Measurements from ENCODE around the gene SOD2. TPM values are rescaled to one million over a fixed set of nuclear protein-coding genes. Genes with fewer than 3 reads are reported as not detected.
"Not testable (repeated sequence)": the region's sequence is repeated elsewhere in the genome, so short reads cannot be mapped to it uniquely, and the experiment has no call there.

The SOD2 gene
- polyA plus RNA-seq, 1 donor: 126 TPM

DNA sequence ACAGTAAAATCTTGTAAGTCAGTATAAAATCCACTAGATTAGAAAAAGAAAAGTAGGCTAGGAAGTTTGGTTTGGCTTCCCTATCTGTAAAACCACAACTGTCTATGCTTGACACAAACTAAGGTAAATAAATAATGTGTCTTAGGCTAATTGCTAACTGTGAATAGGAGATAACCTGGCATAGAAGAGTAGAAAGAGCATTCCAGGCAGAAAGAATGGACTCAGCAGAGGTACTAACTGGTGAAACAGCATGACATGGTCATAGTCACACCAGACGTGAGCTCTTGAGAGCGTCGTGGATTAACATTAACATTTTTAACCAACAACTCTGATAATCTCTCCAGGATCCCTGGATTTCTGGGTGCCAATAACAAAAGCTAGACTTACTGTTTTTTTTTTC is 25.6 kb upstream of the SOD2 start:
- H3K27me3 ChIP-seq (ENCODE audit: control insufficient read depth, insufficient read depth, low read length): no peaks in the 10 kb centered on the region
- no CpG with 5 or more reads among the region's 3 CpGs for WGBS (ENCODE audit: insufficient coverage, low lambda C conversion rate)
- no peaks in the 10 kb centered on the region for H3K4me1 ChIP-seq (ENCODE audit: control insufficient read depth, insufficient read depth, low read length)
- DNase-seq: no peak
- no peaks in the 10 kb centered on the region for H3K9me3 ChIP-seq (ENCODE audit: control insufficient read depth, low read depth, low read length)
- H3K36me3 ChIP-seq (ENCODE audit: control insufficient read depth, insufficient read depth, low read length): no peaks in the 10 kb centered on the region
- H3K4me3 ChIP-seq (ENCODE audit: low read length): no peak overlapping the region
- H3K27ac ChIP-seq (ENCODE audit: low read length): no peak overlapping the region

DNA sequence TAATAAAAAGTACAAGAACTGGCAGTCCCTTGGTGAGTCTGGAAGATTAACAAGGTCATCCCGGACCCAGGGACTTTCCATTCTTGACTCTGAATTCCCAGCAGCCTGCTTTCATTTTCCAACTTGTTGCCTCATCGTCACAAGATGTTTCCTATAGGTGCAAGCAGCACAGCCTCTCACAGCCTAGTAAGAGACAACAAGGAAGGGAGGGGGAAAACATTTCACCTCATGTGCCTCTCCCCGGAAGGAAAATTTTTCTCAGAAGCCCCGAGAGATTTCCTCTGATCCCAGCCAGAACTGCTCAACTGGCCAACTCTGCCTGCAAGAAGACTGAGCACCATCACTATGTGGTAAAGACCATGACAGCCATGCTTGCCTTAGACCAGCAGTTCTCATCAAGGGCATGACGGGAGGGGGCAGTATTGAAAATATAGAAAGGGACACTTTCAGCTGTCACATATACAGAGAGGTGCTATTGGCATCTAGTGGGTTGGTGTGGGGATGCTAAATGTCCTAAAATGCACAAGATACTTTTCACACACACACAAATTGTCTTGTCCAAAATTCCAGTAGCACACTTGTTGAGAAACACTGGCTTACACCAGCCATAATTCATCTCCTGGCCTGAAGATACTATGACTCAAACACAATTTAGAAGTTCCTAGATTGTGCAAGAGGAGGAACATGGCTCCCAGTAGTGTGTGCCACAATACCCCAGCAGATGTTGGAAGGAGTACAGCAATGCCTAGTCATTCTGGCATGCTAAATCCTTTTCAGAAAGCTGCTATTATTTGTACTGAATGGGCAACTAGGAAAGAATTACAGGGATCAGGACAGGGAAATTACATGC is 23.4 kb upstream of the SOD2 start:
- H3K27me3 ChIP-seq (ENCODE audit: control insufficient read depth, insufficient read depth, low read length): no peaks in the 10 kb centered on the region
- DNase-seq: peak in 1 of 2 donors; percentile 67
- H3K4me1 ChIP-seq (ENCODE audit: control insufficient read depth, insufficient read depth, low read length): no peaks in the 10 kb centered on the region
- no CpG with 5 or more reads among the region's 5 CpGs for WGBS (ENCODE audit: insufficient coverage, low lambda C conversion rate)
- H3K9me3 ChIP-seq (ENCODE audit: control insufficient read depth, low read depth, low read length): no peaks in the 10 kb centered on the region
- H3K36me3 ChIP-seq (ENCODE audit: control insufficient read depth, insufficient read depth, low read length): no peaks in the 10 kb centered on the region
- H3K4me3 ChIP-seq (ENCODE audit: low read length): no peak overlapping the region
- H3K27ac ChIP-seq (ENCODE audit: low read length): peak overlapping the region; percentile 9

DNA sequence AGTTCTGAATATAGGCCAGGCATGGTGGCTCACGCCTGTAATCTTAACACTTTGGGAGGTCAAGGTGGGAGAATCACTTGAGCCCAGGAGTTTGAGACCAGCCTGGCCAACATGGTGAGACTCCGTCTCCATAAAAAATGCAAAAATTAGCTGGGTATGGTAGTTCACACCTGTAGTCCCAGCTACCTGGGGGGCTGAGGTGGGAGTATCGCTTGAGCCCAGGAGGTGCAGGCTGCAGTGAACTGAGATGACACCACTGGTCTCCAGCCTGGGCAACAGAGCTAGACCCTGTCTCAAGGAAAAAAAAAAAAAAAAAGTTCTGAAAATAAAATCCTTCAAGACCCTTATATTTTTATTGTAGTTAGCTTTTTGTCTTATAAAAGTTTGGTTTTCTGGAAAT is 22.6 kb upstream of the SOD2 start:
- H3K36me3 ChIP-seq (ENCODE audit: control insufficient read depth, insufficient read depth, low read length): no peaks in the 10 kb centered on the region
- H3K9me3 ChIP-seq (ENCODE audit: control insufficient read depth, low read depth, low read length): peaks cover 1% of the 10 kb centered on the region
- no CpG with 5 or more reads among the region's 3 CpGs for WGBS (ENCODE audit: insufficient coverage, low lambda C conversion rate)

DNA sequence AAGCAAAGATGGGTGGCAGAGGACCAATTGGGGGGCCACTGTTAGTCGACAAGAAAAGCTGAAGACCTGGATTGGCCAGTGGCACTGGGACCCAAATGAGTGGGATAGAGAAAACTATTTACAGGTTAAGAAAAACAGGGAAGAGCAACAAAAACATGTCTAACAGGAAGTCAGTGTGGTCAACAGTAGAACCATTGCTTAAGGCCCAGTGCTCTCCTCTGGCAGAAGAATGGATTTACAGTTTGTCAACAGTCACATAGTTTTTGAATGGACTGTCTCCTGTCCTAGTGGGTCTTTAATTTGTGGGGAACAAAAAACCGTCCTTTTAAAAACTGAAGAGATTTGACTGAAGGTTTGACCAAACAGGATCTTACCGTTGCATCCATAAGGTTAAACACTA is 22.1 kb upstream of the SOD2 start:
- Histone ChIP-seq H3K9me3 (ENCODE audit: control insufficient read depth, low read depth, low read length) (peaks cover 4% of the 10 kb centered on the region), H3K4me1 (ENCODE audit: control insufficient read depth, insufficient read depth, low read length) (no peaks in the 10 kb centered on the region)

More for the DNA sequence above, 22.6 kb upstream of the SOD2 start:
- Histone ChIP-seq H3K27ac (ENCODE audit: low read length) (no peak overlapping the region), H3K4me3 (ENCODE audit: low read length) (no peak overlapping the region), H3K27me3 (ENCODE audit: control insufficient read depth, insufficient read depth, low read length) (no peaks in the 10 kb centered on the region), H3K4me1 (ENCODE audit: control insufficient read depth, insufficient read depth, low read length) (no peaks in the 10 kb centered on the region)
- no peak for DNase-seq

DNA sequence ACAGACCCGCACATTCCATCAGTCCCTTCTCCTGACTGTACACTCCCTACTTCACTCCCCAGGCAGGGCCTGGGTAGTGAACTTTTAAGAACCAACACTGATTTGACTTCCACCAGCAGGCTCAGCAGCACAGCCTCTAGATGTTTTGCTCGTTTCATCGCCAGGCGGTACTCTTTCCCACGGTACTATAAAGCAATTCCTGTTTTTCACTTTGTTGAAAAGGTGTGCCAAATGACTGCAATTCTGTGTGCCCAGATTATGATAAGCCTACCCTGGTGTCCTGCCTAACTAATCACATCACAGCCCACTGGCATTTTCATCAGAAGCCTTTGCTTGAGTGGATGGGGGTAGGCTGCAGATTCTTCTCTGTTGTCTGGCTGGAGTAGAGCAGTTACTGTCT is 21.4 kb upstream of the SOD2 start:
- Histone ChIP-seq H3K4me3 (ENCODE audit: low read length) (no peak overlapping the region), H3K9me3 (ENCODE audit: control insufficient read depth, low read depth, low read length) (peaks cover 4% of the 10 kb centered on the region), H3K4me1 (ENCODE audit: control insufficient read depth, insufficient read depth, low read length) (no peaks in the 10 kb centered on the region), H3K27me3 (ENCODE audit: control insufficient read depth, insufficient read depth, low read length) (no peaks in the 10 kb centered on the region), H3K27ac (ENCODE audit: low read length) (no peak overlapping the region), H3K36me3 (ENCODE audit: control insufficient read depth, insufficient read depth, low read length) (no peaks in the 10 kb centered on the region)
- no peak for DNase-seq
- no CpG with 5 or more reads among the region's 5 CpGs for WGBS (ENCODE audit: insufficient coverage, low lambda C conversion rate)

More for the DNA sequence above, 22.1 kb upstream of the SOD2 start:
- Histone ChIP-seq H3K4me3 (ENCODE audit: low read length) (no peak overlapping the region), H3K27ac (ENCODE audit: low read length) (no peak overlapping the region), H3K36me3 (ENCODE audit: control insufficient read depth, insufficient read depth, low read length) (no peaks in the 10 kb centered on the region), H3K27me3 (ENCODE audit: control insufficient read depth, insufficient read depth, low read length) (no peaks in the 10 kb centered on the region)
- 60% methylated on average over 1 of the region's 3 CpGs for WGBS (ENCODE audit: insufficient coverage, low lambda C conversion rate)
- no peak for DNase-seq

DNA sequence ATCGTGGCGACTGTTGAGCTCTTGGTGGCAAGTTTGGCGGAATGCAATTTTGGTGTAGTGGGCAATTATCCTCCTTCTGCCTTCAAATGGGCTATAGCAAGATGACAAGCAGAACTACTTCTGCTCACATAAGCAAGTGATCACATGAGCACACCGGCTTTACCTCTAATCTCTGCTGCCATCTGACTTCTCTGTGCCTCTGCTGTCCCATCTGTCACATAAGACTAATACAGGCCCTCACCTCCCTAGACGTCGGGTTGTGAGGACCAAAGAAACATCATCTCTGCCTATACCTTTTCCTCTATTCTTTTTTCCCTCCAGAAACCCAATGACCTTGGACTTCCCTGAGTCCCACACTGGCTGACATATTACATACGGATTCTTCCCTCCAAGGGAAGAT is 20.9 kb upstream of the SOD2 start:
- no peaks in the 10 kb centered on the region for H3K27me3 ChIP-seq (ENCODE audit: control insufficient read depth, insufficient read depth, low read length)
- peaks cover 4% of the 10 kb centered on the region for H3K9me3 ChIP-seq (ENCODE audit: control insufficient read depth, low read depth, low read length)
- H3K36me3 ChIP-seq (ENCODE audit: control insufficient read depth, insufficient read depth, low read length): no peaks in the 10 kb centered on the region
- no CpG with 5 or more reads among the region's 7 CpGs for WGBS (ENCODE audit: insufficient coverage, low lambda C conversion rate)
- no peak overlapping the region for H3K27ac ChIP-seq (ENCODE audit: low read length)
- DNase-seq: no peak
- no peaks in the 10 kb centered on the region for H3K4me1 ChIP-seq (ENCODE audit: control insufficient read depth, insufficient read depth, low read length)
- no peak overlapping the region for H3K4me3 ChIP-seq (ENCODE audit: low read length)

DNA sequence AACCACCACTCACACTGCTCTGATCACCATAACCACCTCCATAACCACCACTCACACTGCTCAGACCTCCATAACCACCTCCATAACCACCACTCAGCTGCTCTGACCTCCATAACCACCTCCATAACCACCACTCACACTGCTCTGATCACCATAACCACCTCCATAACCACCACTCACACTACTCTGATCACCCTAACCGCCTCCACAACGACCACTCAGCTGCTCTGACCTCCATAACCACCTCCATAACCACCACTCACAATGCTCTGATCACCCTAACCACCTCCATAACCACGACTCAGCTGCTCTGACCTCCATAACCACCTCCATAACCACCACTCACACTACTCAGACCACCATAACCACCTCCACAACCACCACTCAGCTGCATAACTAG is 19.3 kb upstream of the SOD2 start:
- not testable (repeated sequence) for H3K36me3 ChIP-seq (ENCODE audit: control insufficient read depth, insufficient read depth, low read length); H3K27ac ChIP-seq (ENCODE audit: low read length); DNase-seq; H3K9me3 ChIP-seq (ENCODE audit: control insufficient read depth, low read depth, low read length); H3K4me3 ChIP-seq (ENCODE audit: low read length); H3K27me3 ChIP-seq (ENCODE audit: control insufficient read depth, insufficient read depth, low read length); H3K4me1 ChIP-seq (ENCODE audit: control insufficient read depth, insufficient read depth, low read length)
- no CpG with 5 or more reads among the region's 3 CpGs for WGBS (ENCODE audit: insufficient coverage, low lambda C conversion rate)

DNA sequence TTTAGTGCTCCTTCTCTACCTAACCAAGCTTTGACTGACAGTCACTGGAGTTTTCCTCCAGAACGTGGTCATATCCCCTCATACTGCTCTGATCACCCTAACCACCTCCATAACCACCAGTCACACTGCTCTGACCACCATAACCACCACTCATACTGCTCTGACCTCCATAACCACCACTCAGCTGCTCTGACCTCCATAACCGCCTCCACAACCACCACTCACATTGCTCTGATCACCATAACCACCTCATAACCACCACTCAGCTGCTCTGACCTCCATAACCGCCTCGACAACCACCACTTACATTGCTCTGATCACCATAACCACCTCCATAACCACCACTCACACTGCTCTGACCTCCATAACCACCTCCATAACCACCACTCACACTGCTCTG is 17.6 kb upstream of the SOD2 start:
- not testable (repeated sequence) for H3K27me3 ChIP-seq (ENCODE audit: control insufficient read depth, insufficient read depth, low read length); H3K27ac ChIP-seq (ENCODE audit: low read length); H3K4me1 ChIP-seq (ENCODE audit: control insufficient read depth, insufficient read depth, low read length); DNase-seq; H3K36me3 ChIP-seq (ENCODE audit: control insufficient read depth, insufficient read depth, low read length); H3K4me3 ChIP-seq (ENCODE audit: low read length); H3K9me3 ChIP-seq (ENCODE audit: control insufficient read depth, low read depth, low read length)
- no CpG with 5 or more reads among the region's 4 CpGs for WGBS (ENCODE audit: insufficient coverage, low lambda C conversion rate)

DNA sequence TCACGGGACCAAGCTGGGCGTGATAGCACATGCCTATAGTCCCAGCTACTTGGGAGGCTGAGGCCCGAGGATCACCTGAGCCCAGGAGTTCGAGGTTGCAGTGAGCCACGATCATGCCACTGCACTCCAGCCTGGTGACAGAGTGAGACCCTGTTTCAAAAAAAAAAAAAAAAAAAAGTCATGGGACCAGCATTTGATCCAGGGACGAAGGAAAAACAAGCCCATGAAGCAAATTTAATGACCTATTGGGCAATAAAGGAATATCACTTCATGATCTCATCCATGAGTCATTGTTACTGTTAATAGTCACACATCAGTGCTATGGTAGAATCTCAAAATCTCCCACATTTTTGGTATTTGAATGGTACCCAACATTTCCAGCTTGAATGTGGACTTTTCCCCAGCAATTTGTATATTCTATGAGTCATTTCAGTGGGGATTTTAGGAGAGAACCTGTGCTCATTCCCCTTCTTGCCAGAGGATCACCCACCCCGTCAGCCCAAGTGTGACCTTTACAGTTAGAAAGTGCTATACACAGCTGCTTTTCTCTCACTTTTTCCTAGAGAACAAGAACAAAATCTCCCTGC is 8.5 kb upstream of the SOD2 start:
- Histone ChIP-seq H3K36me3 (ENCODE audit: control insufficient read depth, insufficient read depth, low read length) (no peaks in the 10 kb centered on the region), H3K27me3 (ENCODE audit: control insufficient read depth, insufficient read depth, low read length) (no peaks in the 10 kb centered on the region), H3K4me3 (ENCODE audit: low read length) (no peak overlapping the region), H3K9me3 (ENCODE audit: control insufficient read depth, low read depth, low read length) (peaks cover 5% of the 10 kb centered on the region), H3K27ac (ENCODE audit: low read length) (peak overlapping the region; percentile 71), H3K4me1 (ENCODE audit: control insufficient read depth, insufficient read depth, low read length) (no peaks in the 10 kb centered on the region)
- DNase-seq: peak in 1 of 2 donors; percentile 69
- 67% methylated on average over 1 of the region's 7 CpGs for WGBS (ENCODE audit: insufficient coverage, low lambda C conversion rate)

DNA sequence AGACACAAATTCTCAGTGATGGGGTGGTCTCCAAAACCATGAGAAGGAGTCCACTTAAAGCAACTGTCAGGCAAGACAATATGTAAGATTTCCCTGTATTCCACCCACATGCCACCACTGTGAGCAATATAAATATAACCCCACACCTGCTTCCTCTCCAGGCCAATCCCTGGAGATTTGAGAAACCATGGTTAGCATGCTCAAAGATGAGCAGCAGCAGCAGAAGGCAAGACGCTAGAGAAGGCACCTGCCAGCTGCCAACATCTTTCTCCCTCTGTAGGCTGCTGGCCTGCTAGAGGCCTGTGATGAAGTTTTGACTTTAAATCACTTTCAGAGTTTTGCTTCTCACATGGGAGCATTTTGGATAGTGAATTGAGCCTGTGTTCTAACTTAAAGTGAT is 7.9 kb upstream of the SOD2 start:
- H3K4me3 ChIP-seq (ENCODE audit: low read length): no peak overlapping the region
- no CpG with 5 or more reads among the region's 1 CpG for WGBS (ENCODE audit: insufficient coverage, low lambda C conversion rate)
- H3K36me3 ChIP-seq (ENCODE audit: control insufficient read depth, insufficient read depth, low read length): no peaks in the 10 kb centered on the region
- peaks cover 5% of the 10 kb centered on the region for H3K9me3 ChIP-seq (ENCODE audit: control insufficient read depth, low read depth, low read length)
- H3K4me1 ChIP-seq (ENCODE audit: control insufficient read depth, insufficient read depth, low read length): no peaks in the 10 kb centered on the region
- no peaks in the 10 kb centered on the region for H3K27me3 ChIP-seq (ENCODE audit: control insufficient read depth, insufficient read depth, low read length)
- no peak for DNase-seq
- H3K27ac ChIP-seq (ENCODE audit: low read length): peak overlapping the region; percentile 11

DNA sequence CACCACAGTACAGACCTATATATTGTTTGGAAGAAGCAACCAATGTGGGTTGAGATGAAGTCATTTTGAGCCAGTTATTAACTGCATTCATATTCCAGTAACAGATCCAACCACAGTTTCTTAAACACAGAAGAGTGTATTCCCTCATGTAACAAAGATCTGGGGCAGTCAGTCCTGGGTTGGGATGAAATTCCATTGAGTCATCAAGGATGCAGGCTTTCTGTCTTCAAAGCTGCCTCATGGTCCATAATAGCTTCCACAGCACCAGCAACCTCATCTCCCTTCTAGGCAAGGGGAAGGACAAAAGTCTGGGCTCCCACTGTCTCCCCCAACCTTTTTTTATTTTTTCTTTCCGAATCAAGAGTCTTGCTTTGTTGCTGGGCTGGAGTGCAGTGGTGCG is 2.9 kb upstream of the SOD2 start:
- Histone ChIP-seq H3K27ac (ENCODE audit: low read length) (no peak overlapping the region), H3K36me3 (ENCODE audit: control insufficient read depth, insufficient read depth, low read length) (no peaks in the 10 kb centered on the region), H3K27me3 (ENCODE audit: control insufficient read depth, insufficient read depth, low read length) (no peaks in the 10 kb centered on the region), H3K9me3 (ENCODE audit: control insufficient read depth, low read depth, low read length) (no peaks in the 10 kb centered on the region), H3K4me1 (ENCODE audit: control insufficient read depth, insufficient read depth, low read length) (peaks cover 9% of the 10 kb centered on the region), H3K4me3 (ENCODE audit: low read length) (no peak overlapping the region)
- DNase-seq: no peak
- WGBS (ENCODE audit: insufficient coverage, low lambda C conversion rate): no CpG with 5 or more reads among the region's 2 CpGs

Measured in large intestine (tissue), 3 donors.